ENCODE results near the gene FAM114A1.

DNA sequence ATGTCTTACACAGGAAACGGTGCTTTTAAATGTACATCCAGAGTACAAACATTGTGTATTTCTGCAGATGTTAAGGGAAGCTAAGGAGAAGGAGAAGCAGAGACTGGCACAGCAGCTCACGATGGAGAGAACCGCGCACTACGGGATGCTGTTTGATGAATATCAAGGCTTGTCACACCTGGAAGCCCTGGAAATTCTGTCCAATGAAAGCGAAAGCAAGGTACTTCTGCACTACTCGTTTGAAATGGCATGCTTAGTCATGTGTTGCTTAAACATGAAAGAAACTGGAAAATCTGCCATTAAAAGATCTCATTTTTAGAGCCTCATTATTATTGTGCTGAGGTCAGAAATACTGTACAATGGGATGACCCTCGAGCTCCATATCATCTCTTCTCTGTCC is 47.2 kb downstream of the FAM114A1 start:
- TF ChIP-seq SP2 (IDR thresholded peaks at IDR 0.05; ENCODE audit: low read length) (no peak), RAD21 (IDR thresholded peaks at IDR 0.05 in 1 of 2, conservative IDR thresholded peaks at IDR 0.05 in 1 of 2; ENCODE audit: low read depth in 2 of 2, low read length in 2 of 2) (no peak), POLR2AphosphoS5 (IDR thresholded peaks at IDR 0.05; ENCODE audit: low read depth, low read length) (no peak), SP1 (IDR thresholded peaks at IDR 0.05; ENCODE audit: low read depth, low read length) (no peak), MAFK (IDR thresholded peaks at IDR 0.05; ENCODE audit: low read depth, low read length) (no peak)
- TF ChIP-seq, protein P1, sequence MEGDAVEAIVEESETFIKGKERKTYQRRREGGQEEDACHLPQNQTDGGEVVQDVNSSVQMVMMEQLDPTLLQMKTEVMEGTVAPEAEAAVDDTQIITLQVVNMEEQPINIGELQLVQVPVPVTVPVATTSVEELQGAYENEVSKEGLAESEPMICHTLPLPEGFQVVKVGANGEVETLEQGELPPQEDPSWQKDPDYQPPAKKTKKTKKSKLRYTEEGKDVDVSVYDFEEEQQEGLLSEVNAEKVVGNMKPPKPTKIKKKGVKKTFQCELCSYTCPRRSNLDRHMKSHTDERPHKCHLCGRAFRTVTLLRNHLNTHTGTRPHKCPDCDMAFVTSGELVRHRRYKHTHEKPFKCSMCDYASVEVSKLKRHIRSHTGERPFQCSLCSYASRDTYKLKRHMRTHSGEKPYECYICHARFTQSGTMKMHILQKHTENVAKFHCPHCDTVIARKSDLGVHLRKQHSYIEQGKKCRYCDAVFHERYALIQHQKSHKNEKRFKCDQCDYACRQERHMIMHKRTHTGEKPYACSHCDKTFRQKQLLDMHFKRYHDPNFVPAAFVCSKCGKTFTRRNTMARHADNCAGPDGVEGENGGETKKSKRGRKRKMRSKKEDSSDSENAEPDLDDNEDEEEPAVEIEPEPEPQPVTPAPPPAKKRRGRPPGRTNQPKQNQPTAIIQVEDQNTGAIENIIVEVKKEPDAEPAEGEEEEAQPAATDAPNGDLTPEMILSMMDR (IDR thresholded peaks at IDR 0.05; ENCODE audit: control extremely low read depth in 1 of 3, insufficient read depth in 1 of 3, low read depth in 1 of 3, low read length in 3 of 3), result no peak
- TF ChIP-seq, protein P2, sequence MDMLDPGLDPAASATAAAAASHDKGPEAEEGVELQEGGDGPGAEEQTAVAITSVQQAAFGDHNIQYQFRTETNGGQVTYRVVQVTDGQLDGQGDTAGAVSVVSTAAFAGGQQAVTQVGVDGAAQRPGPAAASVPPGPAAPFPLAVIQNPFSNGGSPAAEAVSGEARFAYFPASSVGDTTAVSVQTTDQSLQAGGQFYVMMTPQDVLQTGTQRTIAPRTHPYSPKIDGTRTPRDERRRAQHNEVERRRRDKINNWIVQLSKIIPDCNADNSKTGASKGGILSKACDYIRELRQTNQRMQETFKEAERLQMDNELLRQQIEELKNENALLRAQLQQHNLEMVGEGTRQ (IDR thresholded peaks at IDR 0.05; ENCODE audit: low read length), result no peak

Measured in H1 (cell line).